HG02588 (cell line): ENCODE measurements around the gene TRAPPC2.

ENCODE experiments used
- ATAC-seq: cut with Tn5 transposase; IDR thresholded peaks from one replicate; pipeline ENCODE4 v1.9.1; 2021; ENCODE audit warnings: mild to moderate bottlenecking, moderate library complexity; ENCODE audit not compliant: unreplicated experiment

Gene TRAPPC2

DNA sequence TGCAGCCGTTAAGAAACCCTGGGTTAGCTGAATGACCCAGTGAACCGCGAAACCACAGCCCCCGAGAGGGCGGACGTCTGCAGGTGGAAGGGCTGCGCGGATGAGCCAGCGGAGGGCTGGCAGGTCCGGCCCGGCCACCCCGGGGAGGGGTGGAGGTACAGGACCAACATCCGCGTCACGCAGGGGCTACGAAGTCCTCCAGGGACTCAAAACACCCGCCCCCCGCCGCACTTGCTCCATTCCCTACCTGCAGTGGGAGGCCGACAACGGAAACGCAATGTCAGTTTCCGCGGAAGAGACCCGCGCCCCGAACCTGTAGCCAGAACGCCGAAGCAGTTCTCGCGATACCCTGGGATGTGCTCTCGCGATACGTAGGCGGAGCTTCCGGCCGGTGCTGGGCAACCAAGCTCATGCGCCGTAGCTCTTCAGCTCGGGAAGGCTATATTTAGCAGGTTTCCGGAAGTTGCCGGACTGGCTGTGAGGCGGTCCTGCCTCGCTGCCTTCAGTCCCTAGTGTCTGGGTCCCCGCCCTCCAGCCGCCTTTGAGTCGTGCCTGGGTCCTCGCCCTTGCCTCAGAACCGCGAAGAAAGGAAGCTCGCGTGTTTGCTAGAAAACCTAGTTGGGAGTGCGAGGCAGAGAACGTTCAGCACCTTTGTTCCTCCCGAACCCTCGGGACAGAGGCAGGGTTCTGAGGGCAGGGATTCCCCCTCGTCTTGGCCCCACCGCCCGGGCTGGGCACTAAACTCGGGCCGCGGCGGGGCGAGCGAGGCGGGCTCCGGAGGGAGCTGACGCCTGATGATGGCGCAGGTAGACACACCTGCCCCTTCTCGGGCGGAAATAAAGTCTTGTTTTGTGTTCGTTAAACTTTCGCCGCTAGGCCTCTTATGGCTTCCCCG lies at the start of gene TRAPPC2, which contains the start of gene OFD1:
Gene TRAPPC2 (minus strand): TSS at position 343 of the 895 bp plus-strand sequence. CDS start 14,657 bp downstream, outside the sequence.
Gene OFD1 (plus strand): TSS at position 471 of the 895 bp plus-strand sequence. CDS start 324 bp downstream, at position 795.
- peak; percentile 90 for ATAC-seq

DNA sequence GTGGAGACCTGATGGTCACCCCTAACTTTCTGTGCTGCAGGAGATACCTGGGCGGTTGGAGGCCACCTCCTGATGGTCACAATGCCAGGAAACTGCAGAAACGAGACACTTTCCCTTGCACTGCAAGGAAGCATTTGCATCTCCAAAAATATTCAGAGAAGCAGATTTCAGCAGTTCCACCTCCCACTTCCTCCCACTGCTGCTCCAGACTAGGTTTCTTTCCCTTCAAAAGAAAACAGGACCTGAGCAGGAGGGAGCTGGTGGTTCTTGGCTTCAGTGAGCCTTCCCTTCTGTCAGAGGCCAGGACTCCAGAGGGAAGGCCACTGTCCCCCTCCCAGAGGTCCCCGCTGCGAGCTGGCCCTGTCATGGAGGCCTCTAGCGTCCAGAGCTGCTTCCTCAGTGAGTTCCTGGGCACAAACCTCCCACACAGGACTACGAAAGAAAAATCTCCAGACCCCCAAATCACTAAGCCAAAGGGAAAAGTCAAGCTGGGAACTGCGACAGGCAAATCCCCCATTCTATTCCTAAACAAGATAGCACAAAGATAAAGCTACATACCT lies 46.5 kb upstream of the TRAPPC2 start:
- ATAC-seq, result no peak

DNA sequence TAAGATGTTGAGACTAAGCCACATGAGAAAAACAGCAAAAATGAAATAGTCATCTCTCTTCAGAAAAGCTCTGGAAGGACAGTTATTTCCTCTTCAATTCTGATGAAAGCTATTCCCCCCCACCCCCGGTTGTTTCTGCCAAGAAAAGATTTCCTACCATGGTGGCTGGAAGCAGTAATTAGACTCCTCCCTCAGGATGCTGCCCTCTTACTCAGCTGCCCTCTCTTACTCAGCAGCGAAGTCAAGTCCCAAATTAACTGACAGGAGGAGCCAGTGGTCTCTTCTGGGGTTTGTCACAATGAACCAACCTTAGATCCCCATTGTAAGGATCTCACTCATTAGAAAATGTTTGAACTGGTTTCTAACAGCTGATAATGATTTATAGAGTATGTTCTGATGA lies 44.5 kb upstream of the TRAPPC2 start:
- no peak for ATAC-seq

DNA sequence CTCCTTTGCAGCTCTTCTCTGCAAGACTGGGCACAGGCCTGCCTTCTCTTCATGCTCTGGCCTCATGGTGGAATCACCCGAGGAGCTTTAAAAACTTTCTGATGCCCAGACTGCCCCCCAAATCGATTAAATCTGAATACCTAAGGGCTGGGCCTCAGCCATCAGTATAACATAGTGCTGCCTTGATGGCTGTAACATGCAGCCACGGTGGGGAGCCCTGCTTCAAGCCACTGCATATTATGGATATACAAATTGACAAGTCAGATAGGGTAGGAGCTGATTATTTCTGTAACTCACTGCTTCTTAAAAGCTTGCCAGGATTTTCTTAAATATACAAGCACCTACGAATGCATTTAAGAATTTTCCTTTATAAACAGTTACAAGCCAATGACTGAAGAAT lies 42.0 kb upstream of the TRAPPC2 start:
- ATAC-seq, result no peak

DNA sequence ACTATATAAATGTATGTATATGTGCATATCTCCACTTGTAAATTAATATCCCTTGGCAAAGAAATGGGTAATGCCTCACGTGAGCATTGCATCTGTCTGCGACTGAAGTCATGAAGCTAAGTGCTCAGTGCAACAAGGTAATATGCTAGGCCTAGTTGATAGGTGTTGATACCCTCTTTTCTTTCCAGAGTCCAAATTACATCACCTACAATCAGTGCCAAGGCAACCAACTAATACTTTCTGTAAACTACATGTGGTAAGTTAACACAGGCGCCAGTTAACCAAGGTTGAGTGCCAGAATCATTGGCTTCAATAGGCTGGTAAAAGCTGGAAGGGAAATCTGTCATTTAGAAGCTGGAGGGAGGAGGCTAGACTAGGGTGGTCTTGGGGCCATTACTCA lies 41.4 kb upstream of the TRAPPC2 start:
- ATAC-seq, result no peak

DNA sequence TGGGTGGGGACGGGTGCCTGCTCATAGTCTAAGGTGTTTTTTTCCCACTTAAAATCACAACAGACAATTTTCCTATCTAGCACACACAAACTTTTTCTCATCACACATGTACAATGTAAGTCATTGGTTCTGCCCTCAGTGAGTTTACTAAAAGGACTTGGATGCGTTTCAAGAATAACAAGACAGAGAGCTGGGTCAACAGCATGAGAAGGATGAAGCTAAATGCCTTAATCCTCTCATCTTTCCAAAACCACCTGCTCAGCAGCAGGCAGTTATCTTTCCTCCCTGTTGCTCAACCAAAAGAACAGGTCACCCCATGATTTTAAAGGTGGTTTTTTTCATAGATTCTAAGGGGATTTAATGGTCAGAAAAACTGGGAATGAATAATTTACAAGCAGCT lies 40.3 kb upstream of the TRAPPC2 start:
- no peak for ATAC-seq

DNA sequence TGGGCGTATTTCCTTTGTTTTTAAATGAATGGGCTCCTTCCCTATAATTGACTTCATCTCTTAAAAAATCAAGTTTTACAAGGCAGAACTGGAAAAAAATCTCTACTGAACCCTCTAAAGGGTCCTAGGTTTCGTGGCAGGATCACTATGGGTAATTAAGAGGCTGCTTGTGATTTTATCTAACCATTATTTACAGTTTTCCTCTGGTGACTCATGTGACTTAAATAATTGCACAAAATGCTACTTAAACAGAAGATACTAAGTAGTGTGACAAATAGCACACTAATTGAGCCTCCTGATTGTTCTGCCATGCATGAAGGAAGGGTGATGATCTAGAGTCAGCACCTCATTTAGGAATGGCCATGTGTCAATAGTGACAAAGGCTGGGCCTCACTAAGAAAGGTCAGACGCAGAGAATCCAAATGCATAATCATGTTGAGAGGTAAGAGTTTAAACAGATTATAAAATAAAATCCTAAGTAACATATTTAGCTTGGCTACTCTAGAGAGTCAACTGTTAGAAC lies 35.7 kb upstream of the TRAPPC2 start:
- no peak for ATAC-seq

DNA sequence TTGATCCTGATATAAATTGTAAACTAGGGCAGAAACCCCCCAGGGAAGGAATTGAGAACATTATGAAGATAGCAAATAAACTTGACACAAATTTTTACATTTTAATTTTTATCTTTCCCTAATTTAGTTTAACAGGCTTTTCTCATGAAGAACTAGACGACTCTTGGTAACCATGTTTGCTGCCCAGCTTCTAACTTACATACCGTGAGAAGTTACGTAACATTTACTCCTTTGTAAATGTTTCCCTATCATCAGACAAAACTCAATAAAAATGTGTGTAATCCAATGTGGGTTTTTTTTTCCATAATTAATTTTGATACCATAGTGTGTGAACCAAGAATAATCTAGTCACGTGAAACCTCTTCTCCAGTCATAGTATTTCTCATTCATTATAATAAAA lies 34.5 kb upstream of the TRAPPC2 start:
- ATAC-seq, result no peak

DNA sequence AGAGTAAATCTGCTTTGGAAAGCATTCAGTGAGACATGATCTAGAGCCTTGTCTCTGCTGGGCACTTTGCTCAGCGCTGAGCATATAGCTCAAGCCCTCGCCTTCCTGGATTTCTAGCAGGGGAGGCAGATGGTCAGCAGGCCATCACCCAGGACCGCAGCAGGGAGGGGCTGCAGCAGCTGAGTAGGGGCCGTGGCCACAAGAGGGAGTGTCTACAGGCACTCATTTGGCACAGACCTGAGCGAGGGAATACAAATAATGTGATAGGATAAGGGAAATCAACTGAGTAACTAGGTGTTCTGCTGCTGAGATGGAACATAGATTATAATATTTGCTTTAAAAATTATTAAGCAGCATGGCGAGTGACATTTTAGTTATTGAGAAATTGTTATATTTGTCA lies 30.3 kb upstream of the TRAPPC2 start:
- ATAC-seq, result no peak

DNA sequence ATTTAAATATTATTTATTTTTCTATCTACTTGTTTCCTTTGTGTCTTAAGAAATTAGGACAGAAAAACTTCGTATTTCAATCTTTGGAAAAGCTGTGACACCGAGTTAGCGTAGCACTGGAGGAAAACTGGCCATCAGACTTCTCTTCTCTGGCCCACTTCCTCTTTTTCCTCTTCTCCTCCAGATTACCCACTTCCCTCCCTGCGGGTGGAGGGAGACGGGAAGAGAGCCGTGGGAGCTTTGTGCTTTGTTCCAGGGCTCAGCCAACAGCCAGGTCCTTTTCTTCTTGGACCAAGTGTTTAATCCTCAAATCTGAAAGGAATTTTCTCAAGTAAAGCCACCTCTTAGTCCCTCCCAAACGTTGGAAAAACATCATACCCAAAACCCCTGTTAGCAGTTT lies 29.9 kb upstream of the TRAPPC2 start:
- ATAC-seq, result no peak

DNA sequence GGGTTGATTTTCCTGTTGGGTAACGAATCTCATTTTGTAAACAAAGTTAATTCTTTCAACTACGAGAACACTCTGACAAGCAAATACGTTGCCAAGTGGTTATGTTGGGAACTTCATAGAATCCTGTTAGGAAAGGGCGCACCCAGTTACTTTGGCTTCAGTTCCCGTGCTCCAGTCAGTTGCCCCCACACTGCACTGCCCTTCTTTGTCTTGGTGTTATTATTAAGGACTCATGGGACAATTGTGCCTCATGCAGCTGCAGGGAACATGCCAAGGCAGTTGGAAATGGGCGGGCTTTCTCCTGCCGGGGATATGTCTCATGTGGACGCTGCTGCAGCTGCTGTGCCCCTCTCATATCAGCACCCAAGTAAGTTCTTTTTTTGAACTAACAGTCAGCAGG lies 29.1 kb upstream of the TRAPPC2 start:
- ATAC-seq, result no peak

DNA sequence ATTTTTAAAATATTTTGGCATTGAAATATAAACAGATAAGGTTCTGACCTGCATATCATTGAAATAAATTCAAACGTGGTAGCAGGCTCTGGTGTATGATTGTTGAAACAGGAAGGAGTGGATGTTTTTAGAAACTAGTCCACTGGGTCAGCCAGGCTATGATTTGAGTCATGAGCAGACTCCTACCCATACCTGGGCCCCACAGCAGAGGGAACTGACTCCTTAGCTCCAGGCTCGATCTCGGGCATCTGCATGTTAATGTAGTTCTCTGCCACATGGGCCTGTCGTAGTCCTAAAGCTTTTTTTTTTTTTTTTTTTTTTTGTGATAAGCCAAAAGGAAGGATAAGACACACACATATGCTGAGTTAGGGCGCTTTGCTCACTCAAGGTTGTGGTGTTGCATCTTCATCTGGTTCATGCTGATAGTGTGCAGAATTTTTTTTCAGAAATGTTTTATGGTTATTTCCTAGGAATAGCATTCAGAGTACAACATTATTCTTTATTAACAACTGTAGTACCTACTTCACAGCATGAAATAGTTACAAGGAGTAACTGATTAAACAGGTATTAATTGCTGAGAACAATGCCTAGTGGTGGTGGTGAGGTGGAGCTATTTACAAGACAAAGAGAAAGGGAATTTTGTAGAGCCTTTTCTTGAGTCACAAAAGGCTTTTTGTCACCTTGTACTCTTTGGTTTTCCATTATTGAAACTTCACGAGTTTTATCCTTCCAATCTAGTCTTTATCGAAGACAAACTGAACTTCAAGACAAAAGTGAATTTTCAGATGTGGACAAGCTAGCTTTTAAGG lies 27.4 kb upstream of the TRAPPC2 start:
- no peak for ATAC-seq

DNA sequence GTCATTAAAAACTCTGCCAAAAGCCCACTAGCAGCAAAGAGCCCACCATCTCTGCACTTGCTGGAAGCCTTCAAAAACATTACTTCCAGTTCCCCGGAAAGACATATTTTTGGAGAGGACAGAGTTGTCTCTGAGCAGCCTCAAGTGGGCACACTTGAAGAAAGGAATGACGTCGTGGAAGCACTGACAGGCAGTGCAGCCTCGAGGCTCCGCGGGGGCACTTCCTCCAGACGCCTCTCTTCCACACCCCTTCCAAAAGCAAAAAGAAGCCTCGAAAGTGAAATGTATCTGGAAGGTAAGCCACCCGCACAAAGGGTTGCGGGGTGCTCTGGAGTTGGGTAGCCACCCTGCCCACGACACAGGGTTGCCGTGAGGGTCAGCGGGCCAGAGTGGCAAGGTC lies 26.0 kb upstream of the TRAPPC2 start:
- ATAC-seq, result no peak

DNA sequence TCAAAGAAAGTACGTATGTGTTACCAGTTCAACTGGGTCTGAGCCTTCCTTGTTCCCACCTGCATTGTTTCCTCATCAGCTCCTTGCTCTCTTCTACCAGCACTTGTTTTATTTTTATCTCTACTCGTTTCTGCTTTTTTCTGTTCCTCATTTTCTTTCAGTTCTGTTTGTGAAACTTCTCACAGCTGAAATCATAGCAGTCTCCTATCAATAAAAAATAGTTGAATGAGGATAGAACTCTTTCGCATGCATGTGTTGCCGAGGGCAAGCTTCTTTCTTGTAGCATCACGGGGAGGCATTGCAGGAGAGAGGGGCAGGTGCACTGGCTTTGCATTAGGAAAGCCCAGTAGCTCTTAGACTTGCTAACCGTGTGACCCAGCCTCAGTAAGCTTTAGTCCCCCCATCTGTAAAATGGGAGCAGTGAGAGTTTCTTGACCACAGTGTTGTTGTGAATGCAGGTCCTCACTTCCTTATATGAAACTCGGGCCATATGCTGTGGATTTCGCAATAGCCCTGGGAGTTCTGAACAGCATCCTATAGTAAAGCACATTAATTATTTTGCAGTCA lies 24.8 kb upstream of the TRAPPC2 start:
- peak; percentile 59 for ATAC-seq

DNA sequence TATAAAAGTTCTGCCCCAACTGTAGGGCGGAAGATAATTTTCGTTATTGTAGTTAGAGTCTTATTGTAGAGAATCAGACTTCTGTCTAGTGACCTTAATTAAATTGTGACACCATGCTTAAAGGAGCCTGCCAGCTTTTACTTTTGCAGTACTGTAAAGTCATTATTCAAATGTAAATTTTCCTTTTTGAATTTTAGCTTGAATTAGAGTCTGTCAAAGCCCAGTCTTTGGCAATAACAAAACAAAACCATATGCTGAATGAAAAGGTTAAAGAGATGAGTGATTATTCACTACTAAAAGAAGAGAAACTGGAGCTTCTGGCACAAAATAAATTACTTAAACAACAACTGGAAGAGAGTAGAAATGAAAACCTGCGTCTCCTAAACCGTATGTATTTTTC lies 22.0 kb upstream of the TRAPPC2 start:
- ATAC-seq, result no peak

DNA sequence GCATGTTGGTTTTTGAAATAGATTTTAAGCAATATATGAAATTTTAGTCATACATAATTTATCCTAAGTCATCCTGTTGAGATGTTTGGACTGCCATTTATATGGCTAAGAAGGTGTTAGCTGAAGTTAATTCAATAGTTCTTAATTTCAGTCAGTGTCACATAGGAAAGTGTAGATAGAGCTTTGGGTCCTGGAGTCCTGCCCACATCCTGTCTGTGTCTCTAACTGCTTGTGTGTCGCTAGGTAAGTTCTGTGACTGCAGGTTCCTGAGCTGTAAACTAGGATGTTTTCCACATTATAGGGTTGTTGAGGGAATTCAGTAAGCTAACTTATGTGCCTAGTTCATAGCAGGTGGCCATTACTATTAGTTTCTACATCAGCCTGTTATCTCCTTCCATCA lies 20.8 kb upstream of the TRAPPC2 start:
- no peak for ATAC-seq

DNA sequence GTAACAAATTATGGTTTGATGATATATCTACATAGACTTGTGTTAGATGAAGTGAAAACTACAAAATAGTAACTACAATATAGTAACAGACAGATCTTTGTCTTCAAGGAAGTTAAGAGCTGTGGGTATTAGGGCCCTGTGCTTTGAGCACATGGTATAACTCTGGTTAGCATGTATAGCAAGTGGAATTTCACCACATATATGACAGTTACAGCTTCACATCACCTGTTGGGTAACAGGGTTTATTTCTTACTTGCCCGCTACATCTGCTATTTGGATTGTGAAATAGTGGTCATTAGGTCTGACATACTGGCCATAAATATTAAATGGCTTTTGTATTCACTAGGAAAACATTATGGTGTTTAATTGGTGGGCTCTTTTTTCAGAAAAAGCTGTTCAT lies 20.3 kb upstream of the TRAPPC2 start:
- no peak for ATAC-seq

DNA sequence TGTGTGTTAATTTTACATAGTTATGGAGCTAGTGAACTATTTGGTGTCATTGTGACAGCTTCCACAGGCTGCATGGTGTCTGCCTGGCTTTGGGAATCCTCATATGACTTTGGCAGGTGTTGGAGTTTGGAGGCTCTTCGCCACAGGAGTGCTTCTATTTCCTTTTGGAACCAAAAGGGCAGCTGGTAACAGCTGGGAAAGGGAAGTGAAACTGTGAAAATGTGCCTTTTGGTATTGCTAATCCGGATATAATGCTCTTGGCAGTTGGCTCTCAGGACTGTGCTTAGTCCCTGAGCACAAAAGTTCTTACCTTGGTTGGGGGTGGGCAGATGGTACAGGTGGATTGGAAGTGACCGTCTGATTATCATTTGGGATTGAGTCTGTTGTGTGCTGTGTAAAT lies 18.2 kb upstream of the TRAPPC2 start:
- no peak for ATAC-seq

DNA sequence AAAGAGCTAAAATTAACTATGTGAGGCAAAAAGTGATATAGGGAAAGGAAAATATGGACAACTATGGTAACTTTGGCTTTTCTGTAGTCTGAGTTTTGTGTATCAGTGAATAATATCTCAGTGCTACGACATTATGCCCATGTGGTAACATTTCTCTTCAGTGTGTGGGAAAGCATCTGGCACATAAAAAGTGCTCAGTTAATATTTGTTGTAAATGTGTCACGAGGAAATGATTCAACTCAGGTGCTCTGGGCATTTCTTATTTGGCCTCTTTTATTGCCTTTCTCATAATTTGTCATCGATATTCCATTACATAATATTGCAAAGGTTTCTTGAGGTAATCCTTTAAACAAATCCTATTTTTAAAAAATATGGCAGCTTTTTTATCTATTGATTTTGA lies 17.7 kb upstream of the TRAPPC2 start:
- no peak for ATAC-seq

DNA sequence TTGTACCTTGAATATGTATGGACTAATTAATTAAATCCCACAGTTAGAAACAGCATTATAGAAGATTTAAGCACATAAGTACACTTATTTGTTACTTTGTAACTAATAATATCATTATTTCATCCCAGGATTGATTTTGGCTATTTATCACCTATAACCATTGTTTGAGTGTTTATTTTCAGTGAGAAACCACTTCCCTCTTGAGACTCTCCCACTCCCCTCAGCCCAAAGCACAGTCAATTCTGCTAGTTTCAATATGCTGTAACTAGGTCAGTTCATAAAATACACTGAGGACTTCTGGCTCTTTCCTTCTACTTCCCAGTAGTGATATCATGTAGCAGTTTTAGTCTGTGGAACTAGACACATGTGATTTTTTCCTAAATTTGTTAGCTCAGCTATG lies 16.4 kb upstream of the TRAPPC2 start:
- ATAC-seq, result no peak

DNA sequence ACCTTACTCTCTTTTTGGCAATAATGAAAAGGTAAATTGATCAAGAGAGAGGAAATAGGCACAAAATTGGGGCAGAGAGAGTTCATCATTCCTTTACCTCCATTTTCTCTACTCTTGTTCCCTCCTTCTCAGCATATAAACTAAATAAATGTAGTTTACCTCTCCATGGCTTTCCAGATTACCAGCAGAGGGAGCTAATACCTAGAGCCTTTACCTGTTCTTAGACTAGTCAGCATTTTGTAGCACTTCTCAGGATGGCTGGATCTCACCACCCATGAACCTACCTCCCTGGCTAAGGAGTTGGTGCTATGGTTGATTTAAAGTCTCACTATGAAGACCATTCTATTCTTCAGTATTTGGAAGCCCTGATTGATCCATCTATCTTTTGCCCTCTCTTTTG lies 15.8 kb upstream of the TRAPPC2 start:
- no peak for ATAC-seq
